IMR-90 (cell line): ENCODE measurements around the gene PFAS.

Experiments used
- CTCF ChIP-seq: conservative IDR thresholded peaks from 2 replicates; pipeline ENCODE4 v1.5.1; 2012; ENCODE audit warnings: mild to moderate bottlenecking, low read depth, low read length, improper control_type of control experiment
- ELK1 ChIP-seq: fragments of 150-350 bp; IDR thresholded peaks from 2 replicates; pipeline ENCODE4 v1.6.1; 2016; ENCODE audit warnings: low read depth, mild to moderate bottlenecking, low read length, moderate library complexity, borderline replicate concordance
- FOS ChIP-seq: fragments of 150-350 bp; IDR thresholded peaks from 2 replicates; pipeline ENCODE4 v1.6.1; 2016; ENCODE audit warnings: low read depth, low read length
- MAFK ChIP-seq: IDR thresholded peaks from 2 replicates; pipeline ENCODE4 v1.6.1; 2012; ENCODE audit warnings: low read depth, low read length, improper control_type of control experiment
- NFE2L2 ChIP-seq: fragments of 150-350 bp; IDR thresholded peaks from 2 replicates; pipeline ENCODE4 v1.6.1; 2016; ENCODE audit warnings: low read depth, mild to moderate bottlenecking, low read length
- POLR2A ChIP-seq: IDR thresholded peaks from 2 replicates; pipeline ENCODE4 v1.6.1; 2012; ENCODE audit warnings: mild to moderate bottlenecking, low read depth, low read length
- RCOR1 ChIP-seq: IDR thresholded peaks from 2 replicates; pipeline ENCODE4 v1.6.1; 2012; ENCODE audit warnings: mild to moderate bottlenecking, low read length, improper control_type of control experiment; ENCODE audit not compliant: insufficient replicate concordance
- RFX5 ChIP-seq: IDR thresholded peaks from 2 replicates; pipeline ENCODE4 v1.8.0; 2012; ENCODE audit warnings: low read depth, mild to moderate bottlenecking, low read length, moderate library complexity
- SMC3 ChIP-seq: fragments of 150-350 bp; IDR thresholded peaks from 2 replicates; pipeline ENCODE4 v1.6.1; 2016; ENCODE audit warnings: low read depth, mild to moderate bottlenecking, antibody characterized with exemption, low read length, moderate library complexity
- USF2 ChIP-seq: fragments of 150-350 bp; IDR thresholded peaks from 2 replicates; pipeline ENCODE4 v1.6.1; 2017; ENCODE audit warnings: mild to moderate bottlenecking, antibody characterized with exemption, low read length, low read depth

- no peak for TF ChIP-seq POLR2A
- TF ChIP-seq RCOR1 = peak; percentile 5
- no peak for TF ChIP-seq CTCF
- TF ChIP-seq RFX5 = no peak
- TF ChIP-seq NFE2L2 = peak; percentile 16; the same call in 1 of the 2 replicates
- 0 out of 2 replicates have a peak, but pooled peaks have one; percentile 4 for TF ChIP-seq SMC3
- TF ChIP-seq FOS = peak; percentile 90
- TF ChIP-seq MAFK = no peak; the same call in none of the 2 replicates
- no peak for TF ChIP-seq ELK1
- TF ChIP-seq USF2 = peak; percentile 28; the same call in 1 of the 2 replicates
Measured at GRCh38 chr17:8220783-8221662, 28.1 kb upstream of the PFAS start.
